ENCODE measurements around the gene EID1.
"Not testable (repeated sequence)": the region's sequence is repeated elsewhere in the genome, so short reads cannot be mapped to it uniquely, and the experiment has no call there.

The EID1 gene

GRCh38 chr15:48910554-48910953 lies 32.6 kb downstream of the EID1 start:
- not testable (repeated sequence) for DNase-seq (ENCODE audit: low read depth)

GRCh38 chr15:48913141-48913540 lies 35.2 kb downstream of the EID1 start:
- DNase-seq (ENCODE audit: low read depth): no peak

- DNase-seq (ENCODE audit: low read depth): no peak
These were observed 36.8 kb downstream of the EID1 start for GRCh38 chr15:48914717-48915116.

DNA sequence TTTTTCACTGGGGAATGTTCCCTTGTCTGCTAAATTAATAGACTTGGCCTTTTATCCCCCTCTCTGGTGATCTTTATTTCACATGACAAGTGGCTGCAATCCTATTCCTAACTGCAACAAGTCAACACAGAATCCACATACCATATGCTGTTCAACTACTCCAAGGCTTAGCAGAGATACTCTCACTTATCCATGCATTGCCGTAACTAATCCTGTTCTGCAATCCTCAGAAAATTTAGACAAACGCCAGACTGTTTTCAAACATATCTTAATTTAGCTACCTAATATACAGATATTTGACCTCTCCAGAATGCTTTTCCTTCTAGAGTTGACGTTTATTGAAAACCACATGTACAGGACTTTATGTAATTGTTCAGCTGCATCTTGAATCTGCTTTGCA lies 37.9 kb downstream of the EID1 start:
- no peak for DNase-seq (ENCODE audit: low read depth)

- DNase-seq (ENCODE audit: low read depth): no peak
These were observed 38.8 kb downstream of the EID1 start for GRCh38 chr15:48916721-48917120.

GRCh38 chr15:48922046-48922445 lies 44.1 kb downstream of the EID1 start:
- no peak for DNase-seq (ENCODE audit: low read depth)

- DNase-seq (ENCODE audit: low read depth): no peak
These were observed 46.8 kb downstream of the EID1 start for GRCh38 chr15:48924528-48925393.

DNA sequence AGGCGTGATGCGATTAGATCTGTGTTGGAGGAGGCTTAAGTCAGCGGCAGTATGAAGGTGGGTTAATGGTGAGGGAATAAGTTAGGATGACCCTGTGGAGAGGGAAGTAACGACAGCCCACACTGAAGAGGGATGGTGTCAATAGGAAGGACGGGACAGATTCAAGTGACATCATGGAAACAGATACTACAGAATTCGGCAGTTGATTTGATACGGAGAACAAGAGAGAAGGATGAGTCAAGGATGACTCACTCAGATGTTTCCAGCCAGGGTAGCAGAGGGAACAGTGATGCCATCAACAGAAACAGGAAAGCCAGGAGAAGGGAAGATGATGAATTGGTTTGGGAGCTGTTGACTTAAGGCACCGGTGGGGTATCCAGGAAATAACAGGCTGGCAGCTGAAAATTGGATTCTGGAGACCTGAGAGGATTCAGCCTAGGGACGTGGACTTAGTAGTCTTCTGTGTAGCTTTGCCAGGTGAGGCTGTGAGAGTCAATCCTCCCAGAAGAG lies 47.8 kb downstream of the EID1 start:
- DNase-seq (ENCODE audit: low read depth): no peak

GRCh38 chr15:48928877-48929538 lies 51.1 kb downstream of the EID1 start:
- DNase-seq (ENCODE audit: low read depth): no peak

DNA sequence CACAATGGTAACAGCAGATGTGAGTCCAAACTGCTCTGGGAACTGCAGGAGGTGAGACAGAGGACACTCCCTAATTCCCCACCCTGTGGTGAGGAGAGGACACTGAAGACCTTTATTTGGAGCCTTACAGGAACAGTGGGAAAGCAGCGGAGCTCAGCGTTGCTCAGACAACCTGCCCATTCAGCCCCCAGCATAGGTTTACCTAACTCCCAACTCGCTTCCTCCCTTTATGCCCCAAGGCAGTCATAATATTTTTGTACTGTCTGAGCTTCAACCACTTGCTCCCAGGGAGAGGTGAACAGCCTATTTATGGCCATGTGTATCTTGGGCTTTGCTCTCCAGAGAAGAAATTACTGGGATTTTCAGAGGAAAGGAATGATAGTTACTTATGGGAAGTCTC lies 51.7 kb downstream of the EID1 start:
- no peak for DNase-seq (ENCODE audit: low read depth)

All from activated T-cell treated with anti-CD3 and anti-CD28 coated beads for 1 hour (primary cell).